HL-60 (cell line): ENCODE measurements around the gene PDE6H.
A peak's percentile ranks its signal among the peaks of the same experiment; 100 is the strongest.

Source experiments
- DNase-seq, 2 experiments: peaks; one replicate each; pipeline ENCODE4 v3.0.0-alpha.2; 2010 to 2020; ENCODE audit warnings: low read depth in 1 of 2, low spot score in 1 of 2
- H3K27ac ChIP-seq: fragments of 250-450 bp; sonication (Bioruptor Pico); replicated peaks from 2 replicates; pipeline ENCODE4 v1.5.1; 2020; ENCODE audit warnings: mild to moderate bottlenecking, moderate library complexity
- H3K27me3 ChIP-seq: fragments of 250-450 bp; sonication (Bioruptor Pico); 2 replicates; pipeline ENCODE4 v1.5.1; 2021; ENCODE audit warnings: mild to moderate bottlenecking, moderate library complexity; ENCODE audit not compliant: insufficient read depth, poor library complexity, severe bottlenecking
- H3K4me3 ChIP-seq: replicated peaks from 2 replicates; pipeline ENCODE4 v1.5.1; 2011; ENCODE audit warnings: mild to moderate bottlenecking, control low read depth, low read length; ENCODE audit not compliant: insufficient read depth
- CTCF ChIP-seq: IDR thresholded peaks from one replicate; pipeline ENCODE4 v1.5.1; 2011; ENCODE audit warnings: low read length, control low read depth, inconsistent platforms; ENCODE audit not compliant: insufficient read depth
- GABPA ChIP-seq: IDR thresholded peaks from 2 replicates; pipeline ENCODE4 v1.6.1; 2012; ENCODE audit warnings: low read depth
- POLR2AphosphoS5 ChIP-seq: IDR thresholded peaks from 2 replicates; pipeline ENCODE4 v1.6.1; 2012; ENCODE audit warnings: low read depth
- REST ChIP-seq: IDR thresholded peaks from 2 replicates; pipeline ENCODE4 v1.6.1; 2012; ENCODE audit warnings: low read depth; ENCODE audit not compliant: insufficient replicate concordance
- SPI1 ChIP-seq: IDR thresholded peaks from 2 replicates; pipeline ENCODE4 v1.6.1; 2012; ENCODE audit warnings: low read depth, mild to moderate bottlenecking, borderline replicate concordance

The PDE6H gene

GRCh38 chr12:14962153-14962539, 10.7 kb upstream of the PDE6H start:
- TF ChIP-seq REST (no peak), CTCF (no peak), GABPA (no peak), SPI1 (peak; percentile 46; the same call in 1 of the 2 replicates), POLR2AphosphoS5 (no peak)
- Histone ChIP-seq H3K4me3 (peak overlapping the region; percentile 76; the same call in 1 of the 2 replicates), H3K27me3 (no peaks in the 10 kb centered on the region), H3K27ac (peak overlapping the region; percentile 97)
- DNase-seq, result no peak

- H3K27ac ChIP-seq, result peak overlapping the region; percentile 97
- peak in 1 of 2 experiments; percentile 39 for DNase-seq
- no peaks in the 10 kb centered on the region for H3K27me3 ChIP-seq
- no peak overlapping the region; the same call in 1 of the 2 replicates for H3K4me3 ChIP-seq
- no peak for TF ChIP-seq SPI1
- TF ChIP-seq REST, result no peak
These were observed 10.0 kb upstream of the PDE6H start for GRCh38 chr12:14962797-14963196.

- peak overlapping the region; percentile 97 for H3K27ac ChIP-seq
- no peak for DNase-seq
- TF ChIP-seq REST (no peak), CTCF (no peak)
- H3K4me3 ChIP-seq, result no peak overlapping the region
- no peaks in the 10 kb centered on the region for H3K27me3 ChIP-seq
These were observed 9.3 kb upstream of the PDE6H start for GRCh38 chr12:14963520-14963919.

GRCh38 chr12:14964406-14964805, 8.4 kb upstream of the PDE6H start:
- H3K27ac ChIP-seq, result peak overlapping the region; percentile 97; the same call in 1 of the 2 replicates
- no peaks in the 10 kb centered on the region for H3K27me3 ChIP-seq
- TF ChIP-seq SPI1 (no peak), POLR2AphosphoS5 (no peak), CTCF (no peak), GABPA (no peak), REST (no peak)

More at GRCh38 chr12:14964406-14964805, 8.4 kb upstream of the PDE6H start:
- peak in 1 of 2 experiments; percentile 62 for DNase-seq
- H3K4me3 ChIP-seq, result no peak overlapping the region
